ENCODE results near the gene TNFAIP3.

TNFAIP3 gene

DNA sequence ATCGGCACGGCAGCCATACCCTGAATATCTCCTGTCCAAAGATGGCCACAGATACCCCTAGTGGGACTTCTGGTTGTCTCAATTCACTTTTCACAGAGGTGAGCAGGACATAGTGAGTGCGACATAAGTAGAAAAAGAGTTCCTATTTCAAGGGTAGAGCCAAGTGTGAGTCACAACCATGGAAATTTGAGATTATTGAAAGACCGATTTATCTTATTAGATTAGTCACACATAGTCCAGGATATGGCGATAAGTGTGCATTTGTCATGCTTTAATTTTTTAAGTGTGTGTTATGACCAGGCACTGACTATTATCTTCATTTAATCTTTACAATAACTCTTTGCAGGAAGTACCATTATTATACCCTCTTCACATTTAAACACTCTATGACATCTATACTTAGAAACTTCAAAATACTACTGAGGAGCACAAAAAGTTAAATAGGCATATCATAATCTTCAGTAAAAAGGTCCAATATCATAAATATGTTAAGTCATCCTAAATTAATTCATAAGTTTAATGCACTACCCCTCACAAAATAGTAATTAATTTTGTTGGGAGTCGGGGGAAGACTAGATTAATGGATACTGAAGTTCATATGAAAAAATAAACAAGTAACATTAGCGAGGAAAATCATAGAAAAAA lies 13.4 kb upstream of the TNFAIP3 start:
- Histone ChIP-seq H3K9me3 (ENCODE audit: insufficient read depth, low read depth, low read length) (no peaks in the 10 kb centered on the region; the same call in 1 of the 2 replicates), H3K27me3 (ENCODE audit: insufficient read depth, low read length) (no peaks in the 10 kb centered on the region), H3K9ac (ENCODE audit: low read depth, low read length) (no peak overlapping the region), H3K4me3 (ENCODE audit: low read length) (no peak overlapping the region), H3K27ac (ENCODE audit: low read length) (no peak overlapping the region), H3K36me3 (ENCODE audit: insufficient read depth, low read depth, low read length) (no peaks in the 10 kb centered on the region), H3K4me1 (ENCODE audit: insufficient read depth, low read length) (no peaks in the 10 kb centered on the region)

DNA sequence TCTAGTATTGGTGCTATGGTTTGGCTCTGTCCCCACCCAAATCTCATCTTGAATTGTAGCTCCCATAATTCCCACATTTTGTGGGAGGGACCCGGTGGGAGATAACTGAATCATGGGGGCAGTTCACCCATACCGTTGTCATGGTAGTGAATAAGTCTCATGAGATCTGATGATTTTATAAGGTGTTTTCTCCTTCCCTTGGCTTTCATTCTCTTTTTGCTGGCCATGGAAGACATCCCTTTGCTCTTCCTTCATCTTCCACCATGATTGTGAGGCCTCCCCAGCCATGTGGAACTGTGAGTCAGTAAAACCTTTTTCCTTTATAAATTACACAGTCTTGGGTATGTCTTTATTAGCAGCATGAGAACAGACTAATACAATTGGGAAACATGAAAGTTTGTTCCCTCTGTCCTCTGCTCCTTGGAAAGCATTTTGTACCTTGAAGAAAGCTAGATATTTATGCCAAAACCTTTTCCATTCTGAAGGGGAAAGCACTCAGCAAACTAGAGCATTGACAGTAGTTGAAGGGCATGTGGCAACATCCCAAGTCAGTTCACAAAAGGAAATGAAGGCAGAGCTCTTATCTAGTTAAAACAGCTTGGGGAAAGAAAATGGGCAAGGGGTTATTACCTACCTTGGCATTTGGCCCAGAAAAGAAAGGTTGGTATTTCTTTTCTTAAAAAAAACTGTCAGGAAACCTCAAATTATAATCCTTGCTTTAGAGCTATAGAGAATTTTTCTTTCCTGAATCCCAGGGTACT lies 10.7 kb upstream of the TNFAIP3 start:
- H3K36me3 ChIP-seq (ENCODE audit: insufficient read depth, low read depth, low read length): no peaks in the 10 kb centered on the region
- H3K9ac ChIP-seq (ENCODE audit: low read depth, low read length): no peak overlapping the region
- H3K9me3 ChIP-seq (ENCODE audit: insufficient read depth, low read depth, low read length): no peaks in the 10 kb centered on the region; the same call in 1 of the 2 replicates
- no peak overlapping the region for H3K4me3 ChIP-seq (ENCODE audit: low read length)
- H3K27ac ChIP-seq (ENCODE audit: low read length): no peak overlapping the region
- H3K4me1 ChIP-seq (ENCODE audit: insufficient read depth, low read length): peaks cover 18% of the 10 kb centered on the region
- H3K27me3 ChIP-seq (ENCODE audit: insufficient read depth, low read length): no peaks in the 10 kb centered on the region

DNA sequence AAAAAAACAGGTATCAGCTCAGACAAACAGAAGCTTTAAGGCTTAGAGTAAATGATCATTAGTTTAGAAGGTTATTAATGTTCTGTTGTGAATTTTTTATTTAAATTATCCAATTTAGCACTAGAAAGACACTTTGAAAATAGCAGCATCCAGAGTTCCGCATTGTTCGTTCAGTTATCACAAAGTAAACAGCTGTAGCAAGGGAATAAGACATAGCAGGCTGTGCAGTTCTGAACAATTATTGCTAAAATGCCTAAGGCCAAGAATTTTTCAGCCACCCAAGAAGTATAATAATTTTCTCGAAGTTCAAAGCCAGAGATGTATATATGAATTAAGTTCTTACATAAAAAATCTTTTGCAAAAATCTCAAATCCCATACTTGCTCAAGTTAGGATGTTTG lies 8.0 kb upstream of the TNFAIP3 start:
- Histone ChIP-seq H3K4me3 (ENCODE audit: low read length) (no peak overlapping the region), H3K9ac (ENCODE audit: low read depth, low read length) (no peak overlapping the region), H3K36me3 (ENCODE audit: insufficient read depth, low read depth, low read length) (no peaks in the 10 kb centered on the region), H3K9me3 (ENCODE audit: insufficient read depth, low read depth, low read length) (no peaks in the 10 kb centered on the region; the same call in 1 of the 2 replicates), H3K27ac (ENCODE audit: low read length) (no peak overlapping the region), H3K4me1 (ENCODE audit: insufficient read depth, low read length) (peaks cover 30% of the 10 kb centered on the region), H3K27me3 (ENCODE audit: insufficient read depth, low read length) (no peaks in the 10 kb centered on the region)

DNA sequence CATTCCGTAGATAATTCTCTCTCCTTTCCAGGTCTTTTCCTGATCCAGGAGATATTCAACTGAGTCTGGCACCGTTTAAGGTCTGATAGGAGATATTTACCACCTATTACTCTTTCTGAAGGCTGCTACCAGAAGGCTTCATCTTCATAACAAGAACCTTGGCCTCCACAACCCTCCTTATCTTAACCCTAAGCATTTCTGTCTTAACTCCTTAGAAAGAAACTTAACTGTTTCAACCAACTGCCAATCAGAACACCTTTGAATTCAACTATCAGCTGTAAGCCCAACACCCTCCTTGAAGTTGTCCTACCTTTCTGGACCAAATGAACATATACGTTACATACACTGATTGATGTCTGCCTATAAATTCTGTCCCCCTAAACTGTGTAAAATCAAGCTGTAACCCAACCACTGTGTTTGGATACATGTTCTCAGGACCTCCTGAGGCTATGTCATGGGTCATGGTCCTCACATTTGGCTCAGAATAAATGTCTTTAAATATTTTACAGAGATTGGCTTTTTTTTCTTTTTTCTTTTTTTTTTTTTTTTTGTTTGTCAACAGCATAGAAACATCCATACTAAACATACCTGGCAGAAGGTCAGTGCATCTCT lies 6.6 kb upstream of the TNFAIP3 start:
- no peak overlapping the region for H3K27ac ChIP-seq (ENCODE audit: low read length)
- no peak overlapping the region; the same call in 1 of the 2 replicates for H3K4me3 ChIP-seq (ENCODE audit: low read length)
- no peaks in the 10 kb centered on the region for H3K9me3 ChIP-seq (ENCODE audit: insufficient read depth, low read depth, low read length)
- H3K27me3 ChIP-seq (ENCODE audit: insufficient read depth, low read length): no peaks in the 10 kb centered on the region; the same call in 1 of the 2 replicates
- peaks cover 36% of the 10 kb centered on the region for H3K4me1 ChIP-seq (ENCODE audit: insufficient read depth, low read length)
- no peak overlapping the region for H3K9ac ChIP-seq (ENCODE audit: low read depth, low read length)
- H3K36me3 ChIP-seq (ENCODE audit: insufficient read depth, low read depth, low read length): no peaks in the 10 kb centered on the region

DNA sequence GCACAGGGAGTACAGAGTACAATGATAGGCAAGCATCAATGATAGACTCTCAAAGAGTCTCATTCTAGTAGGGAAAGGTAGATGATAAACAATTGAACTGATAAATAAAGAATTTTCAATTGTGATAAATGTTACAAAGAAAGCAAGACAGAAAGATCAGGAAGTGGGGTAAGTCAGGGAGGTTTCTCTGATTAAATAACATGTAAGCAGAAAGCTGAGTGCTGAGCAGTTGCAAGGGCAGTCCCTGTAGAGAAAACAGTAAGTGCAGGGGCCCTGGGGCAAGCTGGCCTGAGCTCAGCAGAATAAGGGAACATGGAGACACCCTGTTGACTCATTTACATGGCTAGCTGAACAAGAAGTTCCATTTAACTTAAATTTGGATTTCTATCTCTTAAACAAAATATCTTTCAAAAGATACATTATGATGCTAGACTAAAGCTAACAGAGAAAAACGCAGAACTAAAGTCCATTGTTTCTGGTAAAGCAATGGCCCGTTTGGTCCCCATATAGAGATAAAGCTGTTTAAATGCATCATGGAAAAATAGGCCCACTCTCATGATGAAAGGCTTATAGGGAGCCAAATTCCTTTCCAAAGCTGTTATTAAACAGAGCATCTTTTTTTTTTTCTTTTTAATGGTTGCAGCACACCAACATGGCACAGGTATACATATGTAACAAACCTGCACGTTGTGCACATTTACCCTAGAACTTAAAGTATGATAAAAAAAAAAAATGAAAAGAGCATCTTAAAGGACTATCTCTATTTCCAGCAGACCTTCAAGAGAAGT lies 5.3 kb upstream of the TNFAIP3 start:
- H3K36me3 ChIP-seq (ENCODE audit: insufficient read depth, low read depth, low read length): no peaks in the 10 kb centered on the region
- no peak overlapping the region for H3K4me3 ChIP-seq (ENCODE audit: low read length)
- H3K4me1 ChIP-seq (ENCODE audit: insufficient read depth, low read length): peaks cover 46% of the 10 kb centered on the region

DNA sequence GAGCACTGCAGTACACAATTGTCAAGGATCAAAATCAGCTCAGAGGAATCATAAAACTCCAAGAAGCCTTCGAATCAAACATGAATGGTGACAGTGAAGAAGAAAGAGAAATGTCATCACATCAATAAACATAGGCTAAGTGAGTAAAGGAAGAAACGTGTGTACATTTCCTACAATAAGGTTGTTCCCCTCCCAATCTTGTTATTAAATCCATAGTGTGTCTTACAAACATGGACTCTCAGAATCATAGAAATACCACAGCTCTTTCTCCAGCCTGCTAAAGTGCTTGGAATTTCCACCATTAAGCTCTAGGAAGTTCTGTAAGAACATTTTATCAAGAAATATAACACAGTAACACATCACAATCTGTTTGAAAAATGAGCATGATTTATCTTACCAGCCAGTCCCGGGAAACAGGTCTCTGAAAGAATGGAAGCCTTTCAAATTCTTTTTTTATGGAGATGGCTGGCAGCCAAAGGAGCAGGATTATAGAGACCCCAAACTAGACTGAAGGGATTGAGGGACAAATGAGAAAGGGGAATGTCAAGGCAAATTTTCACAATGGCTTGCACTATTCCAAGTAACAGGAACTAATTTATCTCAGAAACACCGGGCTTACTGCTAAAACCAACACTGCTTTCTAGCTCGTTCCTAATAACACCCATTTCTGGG lies 4.5 kb upstream of the TNFAIP3 start:
- no peaks in the 10 kb centered on the region for H3K36me3 ChIP-seq (ENCODE audit: insufficient read depth, low read depth, low read length)
- H3K27me3 ChIP-seq (ENCODE audit: insufficient read depth, low read length): peaks cover 7% of the 10 kb centered on the region
- H3K27ac ChIP-seq (ENCODE audit: low read length): no peak overlapping the region
- H3K9ac ChIP-seq (ENCODE audit: low read depth, low read length): no peak overlapping the region
- no peak overlapping the region for H3K4me3 ChIP-seq (ENCODE audit: low read length)
- no peaks in the 10 kb centered on the region for H3K9me3 ChIP-seq (ENCODE audit: insufficient read depth, low read depth, low read length)
- H3K4me1 ChIP-seq (ENCODE audit: insufficient read depth, low read length): peaks cover 46% of the 10 kb centered on the region

More for the DNA sequence above, 5.3 kb upstream of the TNFAIP3 start:
- Histone ChIP-seq H3K27me3 (ENCODE audit: insufficient read depth, low read length) (peaks cover 5% of the 10 kb centered on the region; the same call in 1 of the 2 replicates), H3K9me3 (ENCODE audit: insufficient read depth, low read depth, low read length) (no peaks in the 10 kb centered on the region), H3K27ac (ENCODE audit: low read length) (no peak overlapping the region), H3K9ac (ENCODE audit: low read depth, low read length) (no peak overlapping the region)

DNA sequence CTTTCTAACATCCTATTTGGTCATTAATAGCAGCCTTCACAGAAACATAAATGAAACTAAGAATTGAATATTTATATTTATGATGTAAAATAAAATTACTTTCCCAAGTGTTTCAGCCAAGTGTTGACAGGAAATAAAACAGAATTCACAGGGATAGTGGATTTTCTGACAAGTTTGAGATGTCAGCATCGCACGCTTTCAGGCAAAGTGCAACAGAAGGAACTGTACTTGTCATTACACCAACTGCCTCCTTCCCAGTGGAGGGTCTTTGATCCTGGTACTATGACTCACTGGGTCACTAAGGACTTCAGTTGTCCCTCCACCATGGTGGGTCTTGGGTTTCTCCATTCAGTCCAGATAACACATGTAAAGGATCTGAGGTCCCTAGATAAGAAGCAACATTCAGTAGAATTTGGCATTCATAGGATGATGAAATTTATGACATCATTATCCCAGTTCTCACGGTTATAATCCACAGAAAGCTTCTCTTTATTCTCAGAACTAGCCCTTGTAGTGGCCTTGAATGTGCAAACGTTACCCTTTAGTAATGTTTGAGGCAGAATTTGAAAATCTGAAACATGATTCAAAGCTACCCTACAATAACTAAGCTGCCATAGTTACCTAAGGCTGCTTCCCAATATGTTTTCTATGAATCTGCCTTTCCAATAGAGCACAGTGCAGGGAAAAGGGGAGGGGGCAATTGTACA lies 3.8 kb upstream of the TNFAIP3 start:
- H3K27me3 ChIP-seq (ENCODE audit: insufficient read depth, low read length): peaks cover 14% of the 10 kb centered on the region
- H3K36me3 ChIP-seq (ENCODE audit: insufficient read depth, low read depth, low read length): no peaks in the 10 kb centered on the region
- H3K9me3 ChIP-seq (ENCODE audit: insufficient read depth, low read depth, low read length): no peaks in the 10 kb centered on the region
- no peak overlapping the region for H3K4me3 ChIP-seq (ENCODE audit: low read length)
- H3K27ac ChIP-seq (ENCODE audit: low read length): no peak overlapping the region
- H3K4me1 ChIP-seq (ENCODE audit: insufficient read depth, low read length): peaks cover 46% of the 10 kb centered on the region
- H3K9ac ChIP-seq (ENCODE audit: low read depth, low read length): no peak overlapping the region

DNA sequence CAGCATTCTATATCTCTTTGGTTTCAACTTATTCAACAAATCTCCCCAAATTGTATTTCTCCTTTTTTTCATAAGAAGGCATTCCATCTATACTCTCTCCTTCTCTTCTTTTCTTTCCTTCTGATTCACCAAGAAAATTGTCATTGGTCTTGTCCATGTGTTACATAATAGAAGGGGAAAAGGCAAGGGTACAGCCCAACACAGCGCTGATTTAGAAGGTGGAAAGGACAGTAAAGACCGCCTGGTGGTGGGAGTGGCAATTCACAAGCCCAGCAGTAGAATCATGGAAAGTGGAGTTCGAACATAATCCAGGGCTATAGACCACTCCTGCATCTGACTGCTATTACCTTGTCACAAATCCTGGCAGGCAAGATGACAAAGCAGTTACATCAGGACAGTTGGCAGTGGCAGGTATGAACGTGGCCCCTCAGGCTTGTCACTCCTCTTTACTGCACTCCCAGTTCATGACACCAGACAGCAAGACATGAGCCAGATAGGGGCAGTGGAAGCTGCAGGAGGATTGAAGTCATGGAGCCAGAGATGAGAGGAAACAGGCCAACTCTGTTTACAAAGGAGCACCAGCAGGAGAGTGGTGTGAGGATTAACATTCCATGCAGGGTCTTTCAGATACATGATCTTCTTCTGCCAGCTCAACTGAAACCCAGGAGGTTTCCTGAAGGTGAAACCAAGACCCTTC lies 2.1 kb upstream of the TNFAIP3 start:
- H3K27ac ChIP-seq (ENCODE audit: low read length): no peak overlapping the region
- no peaks in the 10 kb centered on the region for H3K36me3 ChIP-seq (ENCODE audit: insufficient read depth, low read depth, low read length)

DNA sequence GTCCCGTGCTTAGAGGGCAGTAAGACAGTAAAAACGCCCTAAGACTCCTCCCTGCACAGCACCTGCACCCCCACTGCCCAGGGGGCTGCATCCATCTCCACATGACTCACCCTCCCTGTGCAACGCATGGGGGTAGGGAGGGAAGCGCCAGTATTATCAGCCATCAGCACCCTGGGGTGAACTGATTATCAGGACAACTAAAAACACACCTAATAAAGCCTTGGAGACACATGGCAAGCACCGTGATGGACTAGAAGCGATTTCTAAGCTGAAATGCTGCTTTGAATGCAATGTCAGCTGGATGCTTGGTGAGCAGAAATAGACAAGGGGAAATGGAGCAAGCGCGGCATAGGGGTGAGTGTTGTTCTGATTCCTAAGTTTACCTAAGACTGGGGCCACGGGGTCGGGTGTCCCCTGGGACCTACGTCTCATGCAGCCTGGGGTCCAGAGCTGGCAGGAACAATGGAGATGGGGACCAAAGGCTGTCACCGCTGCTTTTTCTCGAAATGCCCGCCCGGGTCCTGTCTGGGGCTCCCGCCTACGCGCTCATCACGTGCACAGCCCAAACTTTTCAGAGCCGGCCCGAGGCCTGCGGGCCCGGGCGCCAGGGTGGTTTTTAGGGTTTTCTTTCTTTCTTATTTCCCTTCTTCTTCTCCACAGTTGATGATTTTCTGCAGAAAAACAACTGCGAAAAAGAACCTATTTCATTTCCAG lies 702 bp upstream of the TNFAIP3 start:
- H3K27me3 ChIP-seq (ENCODE audit: insufficient read depth, low read length): peaks cover 23% of the 10 kb centered on the region
- peaks cover 35% of the 10 kb centered on the region for H3K4me1 ChIP-seq (ENCODE audit: insufficient read depth, low read length)
- H3K4me3 ChIP-seq (ENCODE audit: low read length): peak overlapping the region; percentile 83
- no peaks in the 10 kb centered on the region for H3K9me3 ChIP-seq (ENCODE audit: insufficient read depth, low read depth, low read length)
- peak overlapping the region; percentile 75; the same call in 1 of the 2 replicates for H3K9ac ChIP-seq (ENCODE audit: low read depth, low read length)
- H3K27ac ChIP-seq (ENCODE audit: low read length): no peak overlapping the region
- no peaks in the 10 kb centered on the region for H3K36me3 ChIP-seq (ENCODE audit: insufficient read depth, low read depth, low read length)

More for the DNA sequence above, 2.1 kb upstream of the TNFAIP3 start:
- Histone ChIP-seq H3K27me3 (ENCODE audit: insufficient read depth, low read length) (peaks cover 23% of the 10 kb centered on the region), H3K9me3 (ENCODE audit: insufficient read depth, low read depth, low read length) (no peaks in the 10 kb centered on the region), H3K9ac (ENCODE audit: low read depth, low read length) (no peak overlapping the region), H3K4me3 (ENCODE audit: low read length) (peak overlapping the region; percentile 15; the same call in 1 of the 2 replicates), H3K4me1 (ENCODE audit: insufficient read depth, low read length) (peaks cover 39% of the 10 kb centered on the region)

All from iPS-20b (cell line).